Measurements from ENCODE around the gene MNAT1.

MNAT1 gene

DNA sequence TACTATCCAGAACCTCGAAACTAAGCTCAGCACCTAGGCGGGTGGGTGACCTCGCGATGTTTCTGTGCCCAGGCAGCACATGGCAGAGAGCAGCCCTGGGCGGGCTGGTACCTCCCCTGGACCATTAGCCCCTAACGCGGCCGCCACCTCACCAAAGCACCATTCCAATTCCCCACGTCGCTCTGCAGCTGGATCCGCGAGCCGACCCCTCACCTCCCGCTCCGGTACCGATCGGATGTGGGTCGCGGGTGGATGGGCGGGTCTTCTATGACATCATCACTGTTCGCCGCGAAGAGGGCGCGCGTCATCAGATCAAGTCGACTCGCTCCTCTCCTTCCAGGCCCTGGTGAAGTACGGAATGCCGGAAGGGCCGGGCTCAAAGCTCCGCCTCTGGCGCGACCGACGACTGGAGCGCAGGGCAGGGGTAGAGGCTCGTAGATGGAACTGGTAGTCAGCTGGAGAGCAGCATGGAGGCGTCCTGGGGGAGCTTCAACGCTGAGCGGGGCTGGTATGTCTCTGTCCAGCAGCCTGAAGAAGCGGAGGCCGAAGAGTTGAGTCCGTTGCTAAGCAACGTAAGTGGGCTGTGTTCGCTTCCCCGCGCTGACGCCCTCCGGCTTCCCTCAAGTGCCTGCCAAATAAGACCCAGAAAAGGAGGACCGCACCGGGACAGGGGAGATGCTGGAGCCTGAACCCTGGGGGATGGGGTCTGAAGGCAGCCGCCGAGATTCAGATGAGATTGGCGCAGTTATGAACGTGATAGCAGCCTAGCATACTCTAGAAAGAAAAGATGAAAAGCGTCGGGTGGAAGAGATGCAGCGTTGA lies 246.5 kb downstream of the MNAT1 start, which contains the start of the genes SLC38A6 and TRMT5:
TSS of gene SLC38A6 (plus strand) at position 435 of the 822 bp plus-strand sequence. CDS start at position 468, 33 bp downstream.
TSS of gene TRMT5 (minus strand) at position 269 of the 822 bp plus-strand sequence. CDS start at position 163, 106 bp downstream.
- ChIA-PET CTCF (interaction anchor here (0.7 kb wide), 3 partner anchors 306 to 823 kb away, joined by 3 to 6 read pairs (median 3); no protein-coding TSS in a partner anchor), POLR2A (interaction anchor here (1.0 to 1.8 kb wide), 6 partner anchors 12 to 335 kb away, joined by 3 to 15 read pairs (median 5); partner anchors contain the start of genes SIX1 and SIX4)
- H3K36me3 ChIP-seq (ENCODE audit: control insufficient read depth in 2 of 2, insufficient read depth in 1 of 2, low read length in 2 of 2): peaks cover 3 to 50% of the 10 kb centered on the region in 2 experiments; a peak in 2 of 3 replicates
- H3K9me3 ChIP-seq (ENCODE audit: control insufficient read depth, insufficient read depth, low read depth, low read length): no peaks in the 10 kb centered on the region
- H3K27ac ChIP-seq (ENCODE audit: extremely low read depth, low read depth, low read length): peak within 1 kb of the TSS; percentile 81
- peak within 1 kb of the TSS; percentile 93 for H3K4me3 ChIP-seq (ENCODE audit: low read depth, low read length)
- peaks cover 4% of the 10 kb centered on the region; the same call in 1 of the 2 replicates for H3K4me1 ChIP-seq (ENCODE audit: control insufficient read depth, insufficient read depth, low read length)
- TF ChIP-seq, protein P1, sequence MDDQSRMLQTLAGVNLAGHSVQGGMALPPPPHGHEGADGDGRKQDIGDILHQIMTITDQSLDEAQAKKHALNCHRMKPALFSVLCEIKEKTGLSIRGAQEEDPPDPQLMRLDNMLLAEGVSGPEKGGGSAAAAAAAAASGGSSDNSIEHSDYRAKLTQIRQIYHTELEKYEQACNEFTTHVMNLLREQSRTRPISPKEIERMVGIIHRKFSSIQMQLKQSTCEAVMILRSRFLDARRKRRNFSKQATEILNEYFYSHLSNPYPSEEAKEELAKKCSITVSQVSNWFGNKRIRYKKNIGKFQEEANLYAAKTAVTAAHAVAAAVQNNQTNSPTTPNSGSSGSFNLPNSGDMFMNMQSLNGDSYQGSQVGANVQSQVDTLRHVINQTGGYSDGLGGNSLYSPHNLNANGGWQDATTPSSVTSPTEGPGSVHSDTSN (CRISPR knock-in tag; IDR thresholded peaks at IDR 0.05): peak; percentile 81; the same call in 1 of the 2 replicates
- no peak for TF ChIP-seq HOXC10 (CRISPR knock-in tag; IDR thresholded peaks at IDR 0.05)
- peak; percentile 84 for TF ChIP-seq SP3 (tag by site-specific recombination; IDR thresholded peaks at IDR 0.05)
- no peak for TF ChIP-seq ZNF473 (tag by site-specific recombination; IDR thresholded peaks at IDR 0.05)
- TF ChIP-seq ZNF600 (tag by site-specific recombination; IDR thresholded peaks at IDR 0.05): peak; percentile 63
- TF ChIP-seq KLF8 (tag by site-specific recombination; IDR thresholded peaks at IDR 0.05): peak; percentile 95
- peak; percentile 88 for TF ChIP-seq GLIS1 (tag by site-specific recombination; IDR thresholded peaks at IDR 0.05)
- no peak; the same call in 1 of the 2 replicates for TF ChIP-seq GLIS2 (tag by site-specific recombination; IDR thresholded peaks at IDR 0.05)
- TF ChIP-seq ZFHX2 (tag by site-specific recombination; conservative IDR thresholded peaks at IDR 0.05): 0 out of 2 replicates have a peak, but pooled peaks have one; percentile 18
- TF ChIP-seq ZNF223 (tag by site-specific recombination; IDR thresholded peaks at IDR 0.05): no peak
- TF ChIP-seq ZNF514 (tag by site-specific recombination; IDR thresholded peaks at IDR 0.05): no peak
- TF ChIP-seq, protein P2, sequence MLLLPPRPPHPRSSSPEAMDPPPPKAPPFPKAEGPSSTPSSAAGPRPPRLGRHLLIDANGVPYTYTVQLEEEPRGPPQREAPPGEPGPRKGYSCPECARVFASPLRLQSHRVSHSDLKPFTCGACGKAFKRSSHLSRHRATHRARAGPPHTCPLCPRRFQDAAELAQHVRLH (tag by site-specific recombination; IDR thresholded peaks at IDR 0.05): peak; percentile 47; the same call in 1 of the 2 replicates
- TF ChIP-seq, protein P3, sequence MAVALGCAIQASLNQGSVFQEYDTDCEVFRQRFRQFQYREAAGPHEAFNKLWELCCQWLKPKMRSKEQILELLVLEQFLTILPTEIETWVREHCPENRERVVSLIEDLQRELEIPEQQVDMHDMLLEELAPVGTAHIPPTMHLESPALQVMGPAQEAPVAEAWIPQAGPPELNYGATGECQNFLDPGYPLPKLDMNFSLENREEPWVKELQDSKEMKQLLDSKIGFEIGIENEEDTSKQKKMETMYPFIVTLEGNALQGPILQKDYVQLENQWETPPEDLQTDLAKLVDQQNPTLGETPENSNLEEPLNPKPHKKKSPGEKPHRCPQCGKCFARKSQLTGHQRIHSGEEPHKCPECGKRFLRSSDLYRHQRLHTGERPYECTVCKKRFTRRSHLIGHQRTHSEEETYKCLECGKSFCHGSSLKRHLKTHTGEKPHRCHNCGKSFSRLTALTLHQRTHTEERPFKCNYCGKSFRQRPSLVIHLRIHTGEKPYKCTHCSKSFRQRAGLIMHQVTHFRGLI (tag by site-specific recombination; IDR thresholded peaks at IDR 0.05): peak; percentile 26; the same call in 1 of the 2 replicates
- TF ChIP-seq, protein P4, sequence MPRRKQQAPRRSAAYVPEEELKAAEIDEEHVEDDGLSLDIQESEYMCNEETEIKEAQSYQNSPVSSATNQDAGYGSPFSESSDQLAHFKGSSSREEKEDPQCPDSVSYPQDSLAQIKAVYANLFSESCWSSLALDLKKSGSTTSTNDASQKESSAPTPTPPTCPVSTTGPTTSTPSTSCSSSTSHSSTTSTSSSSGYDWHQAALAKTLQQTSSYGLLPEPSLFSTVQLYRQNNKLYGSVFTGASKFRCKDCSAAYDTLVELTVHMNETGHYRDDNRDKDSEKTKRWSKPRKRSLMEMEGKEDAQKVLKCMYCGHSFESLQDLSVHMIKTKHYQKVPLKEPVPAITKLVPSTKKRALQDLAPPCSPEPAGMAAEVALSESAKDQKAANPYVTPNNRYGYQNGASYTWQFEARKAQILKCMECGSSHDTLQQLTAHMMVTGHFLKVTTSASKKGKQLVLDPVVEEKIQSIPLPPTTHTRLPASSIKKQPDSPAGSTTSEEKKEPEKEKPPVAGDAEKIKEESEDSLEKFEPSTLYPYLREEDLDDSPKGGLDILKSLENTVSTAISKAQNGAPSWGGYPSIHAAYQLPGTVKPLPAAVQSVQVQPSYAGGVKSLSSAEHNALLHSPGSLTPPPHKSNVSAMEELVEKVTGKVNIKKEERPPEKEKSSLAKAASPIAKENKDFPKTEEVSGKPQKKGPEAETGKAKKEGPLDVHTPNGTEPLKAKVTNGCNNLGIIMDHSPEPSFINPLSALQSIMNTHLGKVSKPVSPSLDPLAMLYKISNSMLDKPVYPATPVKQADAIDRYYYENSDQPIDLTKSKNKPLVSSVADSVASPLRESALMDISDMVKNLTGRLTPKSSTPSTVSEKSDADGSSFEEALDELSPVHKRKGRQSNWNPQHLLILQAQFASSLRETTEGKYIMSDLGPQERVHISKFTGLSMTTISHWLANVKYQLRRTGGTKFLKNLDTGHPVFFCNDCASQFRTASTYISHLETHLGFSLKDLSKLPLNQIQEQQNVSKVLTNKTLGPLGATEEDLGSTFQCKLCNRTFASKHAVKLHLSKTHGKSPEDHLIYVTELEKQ (tag by site-specific recombination; IDR thresholded peaks at IDR 0.05; ENCODE audit: borderline replicate concordance): no peak
- no peak for TF ChIP-seq ZNF138 (tag by site-specific recombination; IDR thresholded peaks at IDR 0.05; ENCODE audit: borderline replicate concordance)
- TF ChIP-seq KLF10 (tag by site-specific recombination; IDR thresholded peaks at IDR 0.05): peak; percentile 60
- TF ChIP-seq ZNF10 (tag by site-specific recombination; IDR thresholded peaks at IDR 0.05): peak; percentile 90
- TF ChIP-seq ZBTB21 (tag by site-specific recombination; IDR thresholded peaks at IDR 0.05): peak; percentile 95
- TF ChIP-seq ZNF341 (tag by site-specific recombination; IDR thresholded peaks at IDR 0.05; ENCODE audit: low read depth): peak; percentile 99
- TF ChIP-seq, protein P5, sequence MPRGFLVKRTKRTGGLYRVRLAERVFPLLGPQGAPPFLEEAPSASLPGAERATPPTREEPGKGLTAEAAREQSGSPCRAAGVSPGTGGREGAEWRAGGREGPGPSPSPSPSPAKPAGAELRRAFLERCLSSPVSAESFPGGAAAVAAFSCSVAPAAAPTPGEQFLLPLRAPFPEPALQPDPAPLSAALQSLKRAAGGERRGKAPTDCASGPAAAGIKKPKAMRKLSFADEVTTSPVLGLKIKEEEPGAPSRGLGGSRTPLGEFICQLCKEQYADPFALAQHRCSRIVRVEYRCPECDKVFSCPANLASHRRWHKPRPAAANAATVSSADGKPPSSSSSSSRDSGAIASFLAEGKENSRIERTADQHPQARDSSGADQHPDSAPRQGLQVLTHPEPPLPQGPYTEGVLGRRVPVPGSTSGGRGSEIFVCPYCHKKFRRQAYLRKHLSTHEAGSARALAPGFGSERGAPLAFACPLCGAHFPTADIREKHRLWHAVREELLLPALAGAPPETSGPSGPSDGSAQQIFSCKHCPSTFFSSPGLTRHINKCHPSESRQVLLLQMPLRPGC (tag by site-specific recombination; IDR thresholded peaks at IDR 0.05): 0 out of 2 replicates have a peak, but pooled peaks have one; percentile 54
- peak; percentile 84 for TF ChIP-seq KLF9 (tag by site-specific recombination; IDR thresholded peaks at IDR 0.05; ENCODE audit: low read depth)
- no peak for TF ChIP-seq ZNF404 (tag by site-specific recombination; IDR thresholded peaks at IDR 0.05)
- TF ChIP-seq, protein P6, sequence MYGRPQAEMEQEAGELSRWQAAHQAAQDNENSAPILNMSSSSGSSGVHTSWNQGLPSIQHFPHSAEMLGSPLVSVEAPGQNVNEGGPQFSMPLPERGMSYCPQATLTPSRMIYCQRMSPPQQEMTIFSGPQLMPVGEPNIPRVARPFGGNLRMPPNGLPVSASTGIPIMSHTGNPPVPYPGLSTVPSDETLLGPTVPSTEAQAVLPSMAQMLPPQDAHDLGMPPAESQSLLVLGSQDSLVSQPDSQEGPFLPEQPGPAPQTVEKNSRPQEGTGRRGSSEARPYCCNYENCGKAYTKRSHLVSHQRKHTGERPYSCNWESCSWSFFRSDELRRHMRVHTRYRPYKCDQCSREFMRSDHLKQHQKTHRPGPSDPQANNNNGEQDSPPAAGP (tag by site-specific recombination; IDR thresholded peaks at IDR 0.05): 0 out of 2 replicates have a peak, but pooled peaks have one; percentile 79
- TF ChIP-seq ZNF843 (tag by site-specific recombination; IDR thresholded peaks at IDR 0.05): 0 out of 2 replicates have a peak, but pooled peaks have one; percentile 23
- peak; percentile 97 for TF ChIP-seq ZNF629 (tag by site-specific recombination; IDR thresholded peaks at IDR 0.05)
- TF ChIP-seq, protein P7, sequence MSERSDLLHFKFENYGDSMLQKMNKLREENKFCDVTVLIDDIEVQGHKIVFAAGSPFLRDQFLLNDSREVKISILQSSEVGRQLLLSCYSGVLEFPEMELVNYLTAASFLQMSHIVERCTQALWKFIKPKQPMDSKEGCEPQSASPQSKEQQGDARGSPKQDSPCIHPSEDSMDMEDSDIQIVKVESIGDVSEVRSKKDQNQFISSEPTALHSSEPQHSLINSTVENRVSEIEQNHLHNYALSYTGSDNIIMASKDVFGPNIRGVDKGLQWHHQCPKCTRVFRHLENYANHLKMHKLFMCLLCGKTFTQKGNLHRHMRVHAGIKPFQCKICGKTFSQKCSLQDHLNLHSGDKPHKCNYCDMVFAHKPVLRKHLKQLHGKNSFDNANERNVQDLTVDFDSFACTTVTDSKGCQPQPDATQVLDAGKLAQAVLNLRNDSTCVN (tag by site-specific recombination; optimal IDR thresholded peaks at IDR 0.05): peak; percentile 47
- peak; percentile 93 for TF ChIP-seq ZXDB (tag by site-specific recombination; IDR thresholded peaks at IDR 0.05)

Measured in HEK293 (cell line).